DND-41 (cell line): Measurements from ENCODE around the gene NCKAP5L.

Experiments used
- ATAC-seq: fragments of 200-7000 bp; cut with Tn5 transposase; 3 replicates; pipeline ENCODE4 v1.9.1; 2021; ENCODE audit warnings: low read depth; ENCODE audit not compliant: insufficient read depth
- DNase-seq: peaks from one replicate; pipeline ENCODE4 v3.0.0-alpha.2; 2020
- H2AFZ ChIP-seq: 2 replicates; pipeline ENCODE4 v1.6.0; 2012; ENCODE audit warnings: low read depth, low read length
- H3K27ac ChIP-seq: 2 replicates; pipeline ENCODE4 v1.5.1; 2012; ENCODE audit warnings: low read length, inconsistent platforms
- H3K27me3 ChIP-seq: fragments of 200-600 bp; sonication (generic); 2 replicates; pipeline ENCODE4 v1.6.0; 2012; ENCODE audit warnings: low read length, mild to moderate bottlenecking, inconsistent platforms; ENCODE audit not compliant: insufficient read depth, poor library complexity
- H3K36me3 ChIP-seq: 2 replicates; pipeline ENCODE4 v1.5.1; 2012; ENCODE audit warnings: low read length, inconsistent platforms; ENCODE audit not compliant: insufficient read depth
- H3K4me1 ChIP-seq: 2 replicates; pipeline ENCODE4 v1.5.1; 2012; ENCODE audit warnings: mild to moderate bottlenecking, low read length; ENCODE audit not compliant: insufficient read depth
- H3K4me2 ChIP-seq: 2 replicates; pipeline ENCODE4 v1.6.0; 2012; ENCODE audit warnings: mild to moderate bottlenecking, moderate library complexity, low read length, inconsistent platforms; ENCODE audit not compliant: insufficient read depth
- H3K4me3 ChIP-seq, 2 experiments: fragments of 200-600 bp in 1 of 2; shearing (Covaris generic) in 1 of 2; 2 replicates each; pipeline ENCODE4 v1.5.1; 2012 to 2016; ENCODE audit warnings: inconsistent platforms in 2 of 2, low read length in 2 of 2, mild to moderate bottlenecking in 2 of 2, low read depth in 1 of 2, moderate library complexity in 1 of 2
- H3K79me2 ChIP-seq: 2 replicates; pipeline ENCODE4 v1.6.0; 2012; ENCODE audit warnings: low read length, inconsistent platforms; ENCODE audit not compliant: insufficient read depth
- H3K9ac ChIP-seq: 2 replicates; pipeline ENCODE4 v1.6.0; 2012; ENCODE audit warnings: low read depth, mild to moderate bottlenecking, inconsistent platforms, low read length, moderate library complexity
- H3K9me3 ChIP-seq: 2 replicates; pipeline ENCODE4 v1.5.1; 2012; ENCODE audit warnings: low read length, moderate library complexity, mild to moderate bottlenecking, inconsistent platforms; ENCODE audit not compliant: insufficient read depth, severe bottlenecking
- H4K20me1 ChIP-seq: 2 replicates; pipeline ENCODE4 v1.6.0; 2012; ENCODE audit warnings: low read length; ENCODE audit not compliant: insufficient read depth
- EZH2 ChIP-seq: IDR thresholded peaks from 3 replicates; pipeline ENCODE4 v1.6.1; 2012; ENCODE audit warnings: borderline replicate concordance, low read depth, mild to moderate bottlenecking, moderate library complexity, low read length, inconsistent platforms; ENCODE audit not compliant: severe bottlenecking
- TF ChIP-seq, protein P1 (sequence below): IDR thresholded peaks from 2 replicates; pipeline ENCODE4 v1.5.1; 2012; ENCODE audit warnings: borderline replicate concordance, low read length, moderate library complexity, mild to moderate bottlenecking; ENCODE audit not compliant: poor library complexity, severe bottlenecking; ENCODE audit errors: extremely low read depth

NCKAP5L gene

DNA sequence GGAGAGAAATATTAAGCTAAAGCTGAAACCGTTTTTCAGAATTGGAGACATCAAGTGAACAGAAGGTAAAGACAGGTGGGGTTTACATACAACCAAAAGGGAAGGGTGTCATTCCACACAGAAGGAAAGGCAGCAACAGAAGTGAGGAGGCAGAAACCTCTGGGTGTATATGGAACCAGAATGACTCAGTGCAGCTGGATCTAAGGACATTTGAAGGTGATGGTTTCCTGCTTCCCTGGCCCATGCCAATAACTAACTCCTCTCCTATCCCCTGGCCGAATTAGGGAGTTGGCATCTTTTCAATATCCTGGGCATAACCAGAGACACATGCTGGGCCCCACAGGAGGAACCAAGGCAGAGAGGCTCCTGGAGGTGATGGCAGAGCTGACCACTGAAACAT is 8.4 kb downstream of the NCKAP5L start:
- H4K20me1 ChIP-seq = peaks cover 53% of the 10 kb centered on the region
- peaks cover 10% of the 10 kb centered on the region; the same call in 1 of the 2 replicates for H3K36me3 ChIP-seq
- no peak overlapping the region for H3K9ac ChIP-seq
- TF ChIP-seq, protein P1, sequence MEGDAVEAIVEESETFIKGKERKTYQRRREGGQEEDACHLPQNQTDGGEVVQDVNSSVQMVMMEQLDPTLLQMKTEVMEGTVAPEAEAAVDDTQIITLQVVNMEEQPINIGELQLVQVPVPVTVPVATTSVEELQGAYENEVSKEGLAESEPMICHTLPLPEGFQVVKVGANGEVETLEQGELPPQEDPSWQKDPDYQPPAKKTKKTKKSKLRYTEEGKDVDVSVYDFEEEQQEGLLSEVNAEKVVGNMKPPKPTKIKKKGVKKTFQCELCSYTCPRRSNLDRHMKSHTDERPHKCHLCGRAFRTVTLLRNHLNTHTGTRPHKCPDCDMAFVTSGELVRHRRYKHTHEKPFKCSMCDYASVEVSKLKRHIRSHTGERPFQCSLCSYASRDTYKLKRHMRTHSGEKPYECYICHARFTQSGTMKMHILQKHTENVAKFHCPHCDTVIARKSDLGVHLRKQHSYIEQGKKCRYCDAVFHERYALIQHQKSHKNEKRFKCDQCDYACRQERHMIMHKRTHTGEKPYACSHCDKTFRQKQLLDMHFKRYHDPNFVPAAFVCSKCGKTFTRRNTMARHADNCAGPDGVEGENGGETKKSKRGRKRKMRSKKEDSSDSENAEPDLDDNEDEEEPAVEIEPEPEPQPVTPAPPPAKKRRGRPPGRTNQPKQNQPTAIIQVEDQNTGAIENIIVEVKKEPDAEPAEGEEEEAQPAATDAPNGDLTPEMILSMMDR = no peak
- no peak for TF ChIP-seq EZH2
- ATAC-seq (no peak), DNase-seq (no peak)
- H3K4me1 ChIP-seq = peaks cover 14% of the 10 kb centered on the region
- H3K9me3 ChIP-seq = no peaks in the 10 kb centered on the region
- H3K79me2 ChIP-seq = peaks cover 75% of the 10 kb centered on the region
- no peaks in the 10 kb centered on the region for H3K27me3 ChIP-seq
- no peak overlapping the region for H2AFZ ChIP-seq
- no peak overlapping the region for H3K27ac ChIP-seq
- no peak overlapping the region for H3K4me2 ChIP-seq
- no peak overlapping the region for H3K4me3 ChIP-seq

DNA sequence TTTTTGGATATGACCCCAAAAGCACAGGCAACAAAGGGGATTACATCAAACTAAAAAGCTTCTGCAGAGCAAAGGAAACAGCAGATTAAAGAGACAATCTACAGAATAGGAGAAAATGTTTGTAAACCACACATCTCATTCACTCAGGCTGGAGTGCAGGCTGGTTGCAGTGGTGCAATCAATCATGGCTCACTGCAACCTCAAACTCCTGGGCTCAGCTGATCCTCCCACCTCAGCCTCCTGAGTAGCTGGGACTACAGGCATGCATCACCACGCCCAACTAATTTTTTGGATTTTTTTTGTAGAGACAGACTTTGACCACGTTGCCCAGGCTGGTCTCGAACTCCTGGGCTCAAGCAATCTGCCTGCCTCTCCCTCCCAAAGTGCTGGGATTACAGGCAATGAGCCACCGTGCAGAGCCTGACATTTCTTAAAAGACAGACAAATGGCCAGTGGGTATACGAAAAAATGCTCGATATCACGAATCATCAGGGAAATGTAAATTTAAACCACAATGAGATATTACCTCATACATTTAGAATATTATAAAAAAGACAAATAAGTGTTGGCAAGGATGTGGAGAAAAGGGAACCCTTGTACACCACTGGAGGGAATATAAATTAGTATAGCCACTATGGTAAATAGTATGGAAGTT is 9.8 kb downstream of the NCKAP5L start:
- Histone ChIP-seq H3K9me3 (no peaks in the 10 kb centered on the region), H3K4me1 (peaks cover 14% of the 10 kb centered on the region), H3K4me2 (no peak overlapping the region), H3K4me3 (no peak overlapping the region), H3K27ac (no peak overlapping the region), H3K27me3 (no peaks in the 10 kb centered on the region), H4K20me1 (peaks cover 41% of the 10 kb centered on the region), H2AFZ (no peak overlapping the region), H3K36me3 (peaks cover 10% of the 10 kb centered on the region; the same call in 1 of the 2 replicates), H3K9ac (no peak overlapping the region), H3K79me2 (peaks cover 65% of the 10 kb centered on the region)
- no peak for DNase-seq
- TF ChIP-seq EZH2 = no peak
- TF ChIP-seq, protein P1 = no peak
- ATAC-seq = no peak

DNA sequence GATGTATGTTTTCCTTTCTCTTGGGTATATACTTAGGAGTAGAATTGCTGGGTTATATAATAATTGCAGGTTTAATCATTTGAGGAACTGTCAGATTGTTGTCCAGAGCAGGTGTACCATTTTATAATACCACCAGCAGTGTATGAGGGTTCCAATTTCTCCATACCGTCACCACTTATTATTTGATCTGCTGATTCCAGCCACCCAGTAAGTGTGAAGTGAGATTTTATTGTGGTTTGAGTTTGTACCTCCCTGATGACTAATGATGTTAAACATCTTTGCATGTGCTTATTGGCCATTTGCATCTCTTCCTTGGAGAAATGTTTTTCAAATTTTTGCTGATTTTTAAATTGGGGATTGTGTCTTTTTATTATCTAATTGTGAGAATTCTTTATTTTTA is 15.1 kb downstream of the NCKAP5L start:
- Histone ChIP-seq H4K20me1 (peaks cover 36% of the 10 kb centered on the region), H3K9ac (no peak overlapping the region), H3K27me3 (no peaks in the 10 kb centered on the region), H3K4me2 (no peak overlapping the region), H3K79me2 (peaks cover 43% of the 10 kb centered on the region), H3K9me3 (no peaks in the 10 kb centered on the region), H3K27ac (no peak overlapping the region), H2AFZ (no peak overlapping the region), H3K4me1 (no peaks in the 10 kb centered on the region), H3K4me3 (no peak overlapping the region), H3K36me3 (peaks cover 5% of the 10 kb centered on the region; the same call in 1 of the 2 replicates)
- DNase-seq (no peak), ATAC-seq (no peak; the same call in 2 of the 3 replicates)
- TF ChIP-seq, protein P1 = no peak
- no peak for TF ChIP-seq EZH2

DNA sequence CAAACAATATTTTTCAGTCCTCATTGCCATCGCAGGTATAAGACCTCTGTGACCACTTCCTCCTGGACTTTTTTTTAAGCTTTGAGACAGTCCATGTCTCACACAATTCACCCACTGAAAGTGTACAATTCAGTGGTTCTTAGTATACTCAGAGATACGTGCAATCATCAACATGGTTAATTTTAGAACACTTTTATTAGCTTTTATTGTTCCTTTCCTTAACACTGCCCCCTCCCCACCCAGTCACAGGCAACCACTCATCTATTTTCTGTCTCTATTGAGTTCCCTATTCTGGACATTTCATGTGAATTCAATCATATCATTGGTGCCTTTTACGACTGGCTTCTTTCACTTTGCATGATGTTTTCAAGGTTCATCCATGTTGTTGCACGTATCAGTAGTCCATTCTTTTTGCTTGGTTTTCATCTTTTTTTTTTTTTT is 16.2 kb downstream of the NCKAP5L start:
- DNase-seq (no peak), ATAC-seq (no peak)
- H3K4me3 ChIP-seq = no peak overlapping the region
- peaks cover 5% of the 10 kb centered on the region; the same call in 1 of the 2 replicates for H3K36me3 ChIP-seq
- peaks cover 38% of the 10 kb centered on the region for H4K20me1 ChIP-seq
- no peak overlapping the region for H3K4me2 ChIP-seq
- no peaks in the 10 kb centered on the region for H3K4me1 ChIP-seq
- H3K9ac ChIP-seq = no peak overlapping the region
- no peaks in the 10 kb centered on the region for H3K27me3 ChIP-seq
- H3K27ac ChIP-seq = no peak overlapping the region
- TF ChIP-seq, protein P1 = no peak
- no peak for TF ChIP-seq EZH2
- H2AFZ ChIP-seq = no peak overlapping the region
- H3K9me3 ChIP-seq = no peaks in the 10 kb centered on the region
- peaks cover 47% of the 10 kb centered on the region for H3K79me2 ChIP-seq
